Islet of Langerhans (tissue), 1 donor: Measurements from ENCODE around the gene ARTN.

ENCODE experiments used
- FAIRE-seq: peaks from one replicate; lab custom pipeline; 2011; peaks lifted over from hg19 to GRCh38; lab: Jason Lieb, UNC

The ARTN gene

GRCh38 chr1:43947874-43948437 is 14.4 kb downstream of the ARTN start:
- no peak for FAIRE-seq

GRCh38 chr1:43949678-43950077 is 16.1 kb downstream of the ARTN start:
- no peak for FAIRE-seq

GRCh38 chr1:43951021-43951985 is 17.7 kb downstream of the ARTN start:
- FAIRE-seq, result no peak

GRCh38 chr1:43952731-43953346 is 19.2 kb downstream of the ARTN start:
- peak; percentile 93 for FAIRE-seq

GRCh38 chr1:43953361-43953760 is 19.8 kb downstream of the ARTN start:
- no peak for FAIRE-seq

GRCh38 chr1:43954036-43954435 is 20.4 kb downstream of the ARTN start:
- FAIRE-seq, result no peak

- FAIRE-seq, result no peak
Measured at GRCh38 chr1:43956234-43956633, 22.6 kb downstream of the ARTN start.

- FAIRE-seq, result no peak
Measured at GRCh38 chr1:43957407-43958040, 23.9 kb downstream of the ARTN start.

GRCh38 chr1:43958351-43959255 is 25.0 kb downstream of the ARTN start:
- no peak for FAIRE-seq

- no peak for FAIRE-seq
Measured at GRCh38 chr1:43960798-43961197, 27.2 kb downstream of the ARTN start.

- FAIRE-seq, result no peak
Measured at GRCh38 chr1:43961692-43962091, 28.1 kb downstream of the ARTN start.

GRCh38 chr1:43962324-43962723 is 28.7 kb downstream of the ARTN start:
- FAIRE-seq, result no peak

GRCh38 chr1:43963006-43963405 is 29.4 kb downstream of the ARTN start:
- no peak for FAIRE-seq

- no peak for FAIRE-seq
Measured at GRCh38 chr1:43963890-43964289, 30.3 kb downstream of the ARTN start.

GRCh38 chr1:43965316-43965715 is 31.7 kb downstream of the ARTN start:
- no peak for FAIRE-seq

GRCh38 chr1:43968348-43968948 is 34.8 kb downstream of the ARTN start:
- FAIRE-seq, result no peak

GRCh38 chr1:43969416-43969745 is 35.8 kb downstream of the ARTN start:
- FAIRE-seq, result no peak

GRCh38 chr1:43969746-43970466 is 36.3 kb downstream of the ARTN start, which contains the start of gene DPH2:
Gene DPH2 (plus strand): TSS chr1:43970010. CDS start chr1:43970176, 166 bp downstream.
- FAIRE-seq, result peak; percentile 94

GRCh38 chr1:43970502-43970901 is 36.9 kb downstream of the ARTN start:
- no peak for FAIRE-seq

GRCh38 chr1:43970911-43971310 is 37.3 kb downstream of the ARTN start:
- FAIRE-seq, result no peak
